Hematopoietic multipotent progenitor cell (in vitro differentiated cells): ENCODE data around the gene SMIM12. TPM values are rescaled to one million over a fixed set of nuclear protein-coding genes. Genes with fewer than 3 reads are reported as not detected.
A peak's percentile ranks its signal among the peaks of the same experiment; 100 is the strongest.

Experiments used
- DNase-seq, 3 donors: peaks; one replicate each; pipeline ENCODE4 v3.0.0-alpha.2; 2011 to 2015; ENCODE audit warnings: low read depth in 2 of 3, low spot score in 2 of 3
- total RNA-seq: library from RNA; depleted of rRNA; stranded (reverse); fragments of >200 nt; gene quantifications from one replicate; pipeline ENCODE4 v1.2.3, GENCODE V29; 2012

SMIM12 gene
- total RNA-seq, 1 donor: 40.7 TPM

GRCh38 chr1:34874296-34874952 is 14.9 kb upstream of the SMIM12 start:
- no peak for DNase-seq

- DNase-seq: no peak
Observed at GRCh38 chr1:34872133-34872503, 12.6 kb upstream of the SMIM12 start.

GRCh38 chr1:34871443-34872132 is 12.0 kb upstream of the SMIM12 start:
- no peak for DNase-seq

- DNase-seq: no peak
Observed at GRCh38 chr1:34870395-34870794, 10.8 kb upstream of the SMIM12 start.

- no peak for DNase-seq
Observed at GRCh38 chr1:34869760-34870159, 10.2 kb upstream of the SMIM12 start.

- no peak for DNase-seq
Observed at GRCh38 chr1:34868230-34869049, 8.9 kb upstream of the SMIM12 start.

DNA sequence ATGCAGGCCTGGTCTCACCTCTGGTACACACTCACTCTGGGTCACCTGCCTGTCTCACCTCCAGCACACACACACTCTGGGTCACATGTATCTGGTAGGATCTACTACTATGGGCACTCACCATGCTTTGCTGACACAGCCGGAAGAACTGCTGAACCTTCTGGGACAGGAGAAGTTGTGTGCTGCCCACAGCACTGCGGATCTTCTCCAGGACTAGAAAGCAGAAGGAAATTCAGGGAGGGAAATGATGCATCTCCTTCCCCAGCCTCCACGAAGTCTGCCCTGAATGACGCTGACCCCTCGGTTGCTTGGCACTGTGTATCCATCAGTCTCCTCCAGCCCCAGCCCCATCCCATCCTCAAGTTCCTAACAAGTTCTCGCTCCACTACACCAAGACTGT is 7.9 kb upstream of the SMIM12 start:
- no peak for DNase-seq

GRCh38 chr1:34866762-34867109 is 7.2 kb upstream of the SMIM12 start:
- no peak for DNase-seq

DNA sequence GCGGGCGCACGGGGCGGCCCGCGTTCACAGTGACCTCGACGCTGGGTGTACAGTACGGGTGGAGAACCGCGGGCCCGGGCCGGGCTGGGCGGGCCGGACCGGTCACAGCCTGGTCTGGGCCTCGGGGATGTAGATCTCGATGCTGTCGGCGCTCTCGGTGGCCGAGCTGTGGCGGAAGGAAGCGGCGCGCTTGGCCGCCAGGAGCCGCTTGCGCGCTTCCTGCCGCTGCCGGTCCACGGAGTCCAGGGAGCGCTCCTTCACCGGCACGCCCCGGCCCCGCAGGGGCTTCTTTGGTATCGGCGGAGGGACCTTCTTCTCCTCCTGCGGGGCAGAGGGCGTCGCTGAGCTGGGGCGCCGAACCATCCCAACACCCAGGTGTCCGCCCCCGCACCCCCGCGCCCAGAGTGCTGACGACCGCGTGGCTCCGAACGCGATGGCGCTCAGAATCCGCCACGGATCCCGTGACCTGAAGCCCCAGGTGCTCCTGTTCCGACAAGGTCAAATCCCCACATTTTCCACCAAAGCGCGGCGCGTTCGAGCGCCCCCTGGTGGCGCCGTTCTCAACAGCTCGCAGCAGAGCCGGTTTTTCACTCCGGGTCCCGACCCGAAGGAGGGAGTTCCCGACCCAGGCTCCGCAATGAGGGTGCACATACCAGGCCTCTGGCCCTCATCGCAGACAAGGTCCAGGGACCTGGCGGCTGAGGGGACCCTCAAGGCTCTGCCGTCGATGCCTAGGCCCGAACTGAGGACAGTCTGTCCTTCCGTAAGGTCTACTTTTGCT is 6.6 kb upstream of the SMIM12 start:
- DNase-seq: peak; percentile 80 to 96 (median 82)

DNA sequence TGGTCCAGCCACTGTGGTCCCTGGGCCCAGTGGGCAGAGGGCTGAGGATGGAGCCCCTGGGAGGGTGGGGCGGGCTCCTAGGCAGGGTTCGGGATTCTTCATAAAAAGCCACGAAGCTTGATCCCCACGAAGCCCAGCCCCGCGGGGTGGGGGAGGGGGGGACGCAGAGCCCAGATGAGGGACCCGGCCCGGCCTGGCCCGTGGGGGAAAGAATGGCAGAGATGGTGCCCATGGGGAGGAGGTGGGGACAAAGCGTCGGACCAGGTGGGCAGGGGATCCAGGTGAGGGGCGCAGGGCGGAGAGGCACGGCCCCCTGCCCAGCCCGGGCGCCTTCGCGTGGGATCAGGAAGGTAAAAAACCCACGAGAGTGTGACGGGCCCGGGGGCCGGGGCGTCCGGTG is 6.0 kb upstream of the SMIM12 start:
- no peak for DNase-seq

DNA sequence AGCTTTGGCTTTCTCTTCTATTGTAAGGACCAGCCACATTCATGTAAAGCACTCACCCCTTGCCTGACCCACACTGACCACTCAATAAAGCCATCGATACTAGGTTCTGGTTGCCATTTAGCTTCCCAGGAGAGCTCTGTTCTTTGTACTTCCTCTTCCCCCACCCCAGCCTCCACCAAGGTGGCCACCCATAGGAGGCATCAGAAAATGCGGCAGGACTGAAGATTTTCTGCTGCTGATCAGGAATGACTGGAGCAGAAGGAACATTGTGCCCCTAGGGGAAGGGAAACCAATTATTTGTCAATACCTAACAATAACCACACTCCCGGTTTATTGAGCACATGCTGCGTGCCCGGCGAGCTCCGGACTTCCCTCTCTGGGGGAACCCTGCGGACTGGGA is 5.2 kb upstream of the SMIM12 start:
- no peak for DNase-seq

- no peak for DNase-seq
Observed at GRCh38 chr1:34863501-34863900, 4.0 kb upstream of the SMIM12 start.

- DNase-seq: peak in 1 of 3 donors; percentile 25
Observed at GRCh38 chr1:34858901-34859445, 576 bp downstream of the SMIM12 start.

GRCh38 chr1:34856697-34857096 is 2.9 kb downstream of the SMIM12 start:
- no peak for DNase-seq

DNA sequence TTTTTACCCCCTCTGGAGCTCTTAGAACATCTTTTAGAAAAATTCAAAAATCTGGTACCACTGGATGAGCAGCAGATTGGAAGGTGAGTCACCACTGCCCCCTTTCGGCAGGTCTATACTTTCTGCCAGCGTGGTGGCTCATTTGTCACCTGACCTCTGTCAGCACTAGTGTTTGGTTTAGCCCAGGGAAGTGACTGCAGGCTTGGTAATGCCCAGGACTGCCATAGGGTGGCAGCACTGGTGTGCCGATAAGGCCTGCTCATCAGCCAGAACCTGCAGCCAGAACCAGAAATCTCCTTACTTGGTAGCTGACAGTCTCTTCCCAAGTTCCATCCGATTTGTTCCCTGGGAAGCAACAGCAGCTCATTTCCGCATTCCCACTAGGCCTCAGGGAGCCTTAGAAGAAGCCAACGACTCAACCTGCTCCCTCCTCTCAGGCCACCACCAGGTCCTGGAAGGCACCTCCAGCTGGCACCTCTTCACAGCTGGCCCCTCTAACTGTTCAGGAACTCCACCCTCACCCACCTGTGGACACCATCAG is 6.8 kb downstream of the SMIM12 start:
- peak; percentile 73 to 96 (median 92) for DNase-seq

DNA sequence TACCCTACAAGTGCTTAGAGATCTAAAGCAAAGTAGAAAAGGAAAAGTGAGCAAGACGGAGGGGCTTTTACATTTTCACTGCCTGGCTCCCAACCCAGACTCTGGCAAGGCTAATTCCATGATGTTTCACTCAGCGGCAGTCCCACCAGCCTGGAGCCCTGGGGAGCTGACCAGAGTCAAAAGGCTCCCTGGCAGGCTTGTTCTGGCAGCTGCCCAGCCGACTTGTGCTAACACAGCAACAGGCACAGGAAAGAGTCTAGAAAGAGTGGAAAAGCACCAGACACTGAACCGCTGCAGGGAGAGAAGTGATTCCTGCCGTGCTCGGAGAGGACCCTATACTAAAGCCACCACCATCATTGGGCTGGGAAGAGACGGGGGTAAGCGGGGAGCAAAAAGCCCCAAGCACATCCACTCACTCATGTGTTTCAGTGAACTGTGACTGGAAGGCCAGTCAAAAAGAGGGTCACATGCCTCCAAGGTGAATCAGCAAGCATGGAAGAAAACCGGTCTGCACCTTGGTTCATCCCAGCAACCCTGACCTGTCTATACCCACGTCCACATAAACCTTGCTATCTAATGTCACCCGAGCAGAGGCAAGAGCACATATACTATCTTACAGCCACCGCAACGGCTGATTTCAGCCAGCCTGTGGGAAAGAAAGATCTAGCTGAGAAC is 8.0 kb downstream of the SMIM12 start:
- DNase-seq: no peak

DNA sequence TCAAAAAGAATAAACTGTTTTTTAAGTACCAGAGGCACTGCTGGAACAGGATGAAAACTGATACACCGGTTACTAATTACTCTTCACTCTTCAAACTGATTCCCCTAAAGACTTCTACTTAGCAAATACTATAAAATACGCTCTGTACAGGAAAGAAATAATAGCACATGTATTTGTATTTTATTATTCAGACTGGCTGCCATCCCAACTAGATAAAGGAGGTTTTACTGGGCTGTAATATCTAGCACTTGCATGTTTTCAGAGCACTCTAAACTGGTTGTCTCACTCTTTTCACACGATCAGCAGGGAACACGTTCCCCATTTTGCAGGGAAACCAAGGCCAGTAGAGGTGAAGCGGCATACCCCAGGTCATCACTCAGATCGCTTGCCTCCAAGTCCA is 9.2 kb downstream of the SMIM12 start:
- DNase-seq: no peak

DNA sequence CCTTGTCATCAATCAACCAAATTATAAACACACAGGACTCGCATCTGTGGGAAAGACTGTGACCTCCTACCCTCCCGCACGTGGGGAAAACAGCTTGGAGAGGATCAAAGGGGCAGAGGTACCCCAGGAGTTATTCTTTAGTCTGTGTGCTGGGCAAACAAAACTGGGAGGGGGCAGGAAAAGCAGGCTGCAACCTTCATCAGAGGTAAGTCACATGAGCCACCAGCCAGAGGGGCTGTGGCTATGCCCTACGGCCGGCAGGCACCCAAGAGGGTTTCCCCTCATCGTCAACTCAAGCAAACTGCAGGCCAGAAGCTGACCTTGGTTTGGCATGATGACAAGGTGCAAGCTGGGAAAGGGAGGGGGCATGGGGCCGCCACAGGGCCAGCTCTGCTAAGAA is 12.5 kb downstream of the SMIM12 start:
- no peak for DNase-seq

DNA sequence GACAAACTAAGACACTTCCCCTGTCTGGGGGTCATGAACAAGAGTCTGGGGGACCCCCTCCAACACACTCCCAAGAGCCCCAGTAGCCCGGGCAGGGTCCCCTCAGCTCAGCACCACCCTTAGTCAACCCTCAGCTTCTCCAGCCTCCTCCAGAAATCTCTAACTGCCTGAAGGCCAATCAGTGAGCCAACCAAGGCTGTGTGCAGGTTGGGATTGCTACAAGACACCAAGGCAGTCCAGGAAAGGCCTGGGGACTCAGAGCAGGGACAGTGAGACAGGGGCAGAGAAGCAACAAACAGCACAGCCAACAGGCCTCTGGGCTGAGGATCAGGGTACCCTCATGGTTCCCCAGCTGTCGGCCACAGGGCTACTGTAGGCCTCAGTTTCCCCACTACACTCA is 13.3 kb downstream of the SMIM12 start:
- DNase-seq: no peak
